GM18868 (cell line): Measurements from ENCODE around the gene FARP1.

ENCODE experiments used
- ATAC-seq: cut with Tn5 transposase; IDR thresholded peaks from one replicate; pipeline ENCODE4 v1.9.1; 2021; ENCODE audit warnings: mild to moderate bottlenecking, moderate library complexity; ENCODE audit not compliant: unreplicated experiment

FARP1 gene

GRCh38 chr13:98473135-98473787, 330.4 kb downstream of the FARP1 start:
- ATAC-seq = no peak

- no peak for ATAC-seq
These were observed 330.9 kb downstream of the FARP1 start for GRCh38 chr13:98473788-98474144.

DNA sequence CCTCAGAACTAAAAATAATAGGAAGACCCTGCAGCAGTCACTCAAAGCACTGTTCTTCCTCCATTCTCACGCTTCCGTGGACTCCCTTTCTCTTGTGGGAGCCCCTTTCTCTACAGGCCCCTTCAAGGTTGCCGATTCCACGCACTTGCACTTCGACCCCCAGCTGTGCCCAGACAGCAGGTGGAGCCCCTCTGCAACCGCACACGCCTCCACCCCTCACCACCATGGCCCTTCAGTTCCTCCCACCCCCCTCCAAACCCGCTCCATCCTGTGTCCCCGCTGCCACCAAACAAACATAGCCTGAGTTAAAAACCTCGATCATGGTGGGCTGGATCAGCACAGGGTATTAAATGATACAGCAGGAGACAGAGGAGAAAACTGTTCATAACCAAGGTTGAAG, 331.4 kb downstream of the FARP1 start:
- no peak for ATAC-seq

- ATAC-seq = no peak
These were observed 331.9 kb downstream of the FARP1 start for GRCh38 chr13:98474761-98475160.

- no peak for ATAC-seq
These were observed 332.6 kb downstream of the FARP1 start for GRCh38 chr13:98475522-98475921.

- ATAC-seq = peak; percentile 38
These were observed 333.2 kb downstream of the FARP1 start for GRCh38 chr13:98476106-98476505.

DNA sequence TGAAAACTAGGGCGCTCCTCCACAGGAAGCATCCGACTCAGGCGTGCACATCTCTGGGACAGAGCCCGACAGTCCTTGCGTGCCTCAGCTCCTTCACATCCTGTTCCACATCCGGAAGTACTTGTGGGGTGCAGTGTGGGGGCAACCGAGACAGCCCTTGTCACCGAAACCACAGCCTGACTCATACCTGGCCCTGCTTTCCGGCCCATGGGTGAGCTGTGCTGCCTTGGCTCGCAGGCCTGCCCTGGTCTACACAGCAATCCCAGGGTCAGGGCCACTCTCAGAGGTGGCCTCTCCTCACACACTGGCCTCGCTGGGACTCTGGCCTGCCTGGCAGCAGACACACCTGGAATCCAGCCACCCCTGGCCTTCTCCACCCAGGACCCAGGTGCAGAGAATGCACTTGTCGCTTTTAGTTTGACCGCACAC, 333.7 kb downstream of the FARP1 start:
- ATAC-seq = peak; percentile 92

DNA sequence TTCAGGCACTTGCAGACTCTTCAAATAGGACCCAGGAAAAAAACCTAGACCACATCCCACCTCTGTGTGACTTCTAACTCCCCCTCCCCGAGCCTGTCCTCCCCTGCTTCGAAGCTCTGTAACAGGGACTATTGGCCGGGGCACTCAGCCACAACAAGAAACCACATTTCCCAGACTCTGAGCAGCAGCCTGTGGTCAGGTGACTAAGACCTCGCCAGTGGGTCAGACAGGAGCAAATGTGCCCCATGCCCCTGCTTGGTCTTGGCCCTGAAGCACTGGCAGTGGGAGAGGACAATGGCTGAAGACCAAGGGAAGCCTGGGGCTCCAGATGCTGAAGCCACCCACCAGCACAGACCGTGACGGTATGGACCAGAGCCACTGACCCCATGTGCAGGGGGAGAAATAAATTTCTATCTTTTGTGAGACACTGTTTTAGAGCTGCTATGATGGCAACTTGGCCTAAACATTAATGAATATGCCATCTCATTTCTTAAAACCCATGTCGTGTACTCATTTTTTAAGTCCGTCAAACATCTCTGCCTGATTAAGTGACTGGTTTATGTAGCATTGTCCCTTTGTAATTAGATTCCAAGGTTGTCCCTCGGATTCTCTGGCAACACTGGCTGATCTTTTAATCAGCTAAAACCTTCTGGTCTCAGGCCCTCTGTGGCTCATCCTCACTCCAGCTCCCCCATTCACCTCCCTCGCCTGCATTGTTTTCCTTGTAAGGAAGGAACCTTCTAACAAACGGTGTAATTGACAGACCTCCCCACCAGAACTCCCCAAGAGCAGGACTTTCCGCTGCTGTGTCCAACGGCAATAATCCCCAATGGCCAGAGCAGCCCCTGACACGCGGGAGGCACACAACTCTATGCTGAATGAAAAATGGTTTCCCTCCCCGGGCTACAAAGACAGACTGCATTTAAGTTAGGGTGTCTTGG, 335.6 kb downstream of the FARP1 start:
- peak; percentile 36 for ATAC-seq

- no peak for ATAC-seq
These were observed 336.7 kb downstream of the FARP1 start for GRCh38 chr13:98479496-98480003.

GRCh38 chr13:98480915-98481877, 338.3 kb downstream of the FARP1 start:
- ATAC-seq = peak; percentile 14

DNA sequence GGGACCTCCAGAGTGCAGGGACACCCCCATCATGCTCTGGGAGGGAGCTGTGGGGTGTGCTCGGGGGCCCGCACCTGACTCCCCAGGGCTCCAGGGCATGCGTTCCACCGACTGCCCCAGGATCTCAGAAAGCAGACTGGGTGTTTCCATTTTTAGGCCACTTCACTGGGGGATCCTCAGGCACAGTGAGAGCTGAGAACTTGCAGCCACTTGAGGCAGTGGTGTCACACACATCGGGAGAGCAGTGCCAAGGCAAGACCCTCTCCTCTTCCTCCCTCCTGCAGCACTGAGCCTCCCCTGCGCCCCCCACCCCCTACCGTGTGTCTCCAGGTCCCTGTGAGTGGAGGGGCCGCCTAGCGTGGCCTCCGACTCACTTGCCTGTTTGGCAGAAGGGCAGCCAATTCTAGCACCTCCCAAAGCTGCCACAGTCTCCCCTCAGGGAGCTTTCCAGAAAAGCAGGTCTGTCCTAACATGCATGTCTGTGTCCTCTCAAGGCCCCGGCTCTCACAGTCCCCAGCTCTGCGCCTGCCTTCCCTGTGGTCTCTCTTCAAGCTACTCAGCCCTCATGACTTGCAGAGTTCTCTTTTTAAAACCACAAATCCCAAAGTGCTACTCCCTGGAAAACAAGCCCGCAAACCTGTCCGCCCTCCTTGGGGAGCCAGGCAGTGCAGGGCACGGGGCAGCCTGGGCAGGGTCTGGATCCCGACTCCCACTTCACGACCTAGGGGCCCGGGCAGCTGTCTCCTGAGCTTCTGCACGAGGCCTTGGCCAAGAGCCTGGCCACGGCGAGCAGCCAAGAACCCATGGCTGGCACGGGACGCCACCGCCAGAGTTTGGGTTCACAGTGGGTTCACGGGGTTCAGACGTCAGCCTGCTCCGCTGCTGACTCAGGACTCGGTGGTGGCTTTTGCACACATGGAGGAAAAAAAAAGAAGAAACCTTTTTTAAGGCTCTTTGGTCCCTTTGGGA, 339.9 kb downstream of the FARP1 start:
- ATAC-seq = peak; percentile 34

- no peak for ATAC-seq
These were observed 340.9 kb downstream of the FARP1 start for GRCh38 chr13:98483601-98484288.

GRCh38 chr13:98484289-98485219, 341.7 kb downstream of the FARP1 start:
- ATAC-seq = peak; percentile 48

DNA sequence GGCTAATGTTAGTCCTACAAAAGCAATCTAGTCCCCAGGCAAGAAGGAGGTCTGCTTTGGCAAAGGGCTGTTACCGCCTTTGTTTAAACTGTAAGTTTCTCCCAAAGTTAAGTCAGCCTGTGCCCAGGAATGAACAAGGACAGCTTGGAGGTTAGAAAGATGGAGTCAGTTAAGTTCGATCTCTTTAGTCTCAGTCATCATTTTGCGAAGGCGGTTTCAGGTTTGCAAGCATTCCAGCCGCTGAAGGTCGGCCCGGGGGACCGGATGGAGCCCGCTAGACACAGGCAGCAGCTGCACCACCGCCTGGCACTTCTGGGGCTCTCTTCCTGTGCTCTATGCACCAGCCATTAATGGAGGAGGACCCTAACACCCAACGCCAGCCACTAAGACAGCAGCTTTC, 342.7 kb downstream of the FARP1 start:
- ATAC-seq = no peak

DNA sequence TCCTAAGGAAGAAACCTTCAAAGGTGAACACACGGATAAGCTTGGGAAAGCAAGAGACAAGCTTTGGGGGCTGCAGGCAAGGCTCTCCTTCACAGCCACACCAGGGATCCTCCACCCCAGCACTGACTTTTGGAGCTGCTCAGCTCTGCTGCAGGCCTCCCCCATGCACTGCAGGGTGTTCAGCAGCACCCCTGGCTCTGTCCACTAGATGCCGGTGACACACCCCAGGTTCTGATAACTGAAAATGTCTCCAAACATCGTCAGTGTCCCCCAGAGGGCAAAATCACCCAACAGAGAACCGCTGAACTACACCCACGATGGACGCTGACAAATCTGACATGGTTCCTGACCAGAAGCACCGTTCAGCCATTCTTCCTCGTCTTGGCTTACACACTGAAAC, 343.5 kb downstream of the FARP1 start:
- ATAC-seq = no peak

DNA sequence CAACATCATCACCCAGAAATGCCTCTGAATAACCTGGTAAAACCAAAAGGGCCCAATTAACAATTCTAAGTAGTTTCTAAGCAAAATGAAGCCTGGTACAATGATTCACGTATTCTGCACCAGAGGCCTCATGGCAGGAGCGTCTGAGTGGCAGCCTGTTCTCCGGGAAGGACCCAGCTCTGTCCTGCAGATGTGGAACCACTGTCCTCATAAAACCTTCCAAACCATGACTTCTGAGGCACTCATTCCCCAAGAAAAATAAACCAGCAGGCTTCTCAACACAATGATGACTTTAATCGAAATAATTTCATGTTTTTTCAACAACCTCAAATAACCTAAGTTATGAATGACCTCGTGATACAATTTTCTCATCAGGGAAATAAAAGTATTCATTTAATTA, 344.1 kb downstream of the FARP1 start:
- no peak for ATAC-seq

- ATAC-seq = peak; percentile 36
These were observed 344.6 kb downstream of the FARP1 start for GRCh38 chr13:98487522-98487921.

DNA sequence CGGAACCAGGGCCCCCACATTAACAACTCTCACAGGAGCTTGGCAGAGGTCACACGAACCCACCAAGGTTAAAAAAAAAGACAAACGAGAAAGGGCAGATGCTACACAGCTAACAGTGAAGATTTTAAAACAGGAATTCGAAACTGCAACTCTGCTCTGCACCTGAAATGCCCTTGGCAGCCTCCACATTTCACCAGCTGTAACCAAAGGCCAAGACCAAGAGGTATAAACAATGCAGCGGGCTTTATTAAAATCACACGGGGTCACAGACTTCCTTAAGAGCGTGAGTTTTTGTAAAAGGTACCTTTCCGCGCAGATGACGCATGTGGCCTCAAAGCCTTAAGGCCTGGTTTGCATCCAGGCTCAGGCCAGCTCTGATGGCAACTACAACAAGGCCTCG, 345.8 kb downstream of the FARP1 start:
- peak; percentile 53 for ATAC-seq
